ENCODE results near the gene PUM1.

PUM1 gene

DNA sequence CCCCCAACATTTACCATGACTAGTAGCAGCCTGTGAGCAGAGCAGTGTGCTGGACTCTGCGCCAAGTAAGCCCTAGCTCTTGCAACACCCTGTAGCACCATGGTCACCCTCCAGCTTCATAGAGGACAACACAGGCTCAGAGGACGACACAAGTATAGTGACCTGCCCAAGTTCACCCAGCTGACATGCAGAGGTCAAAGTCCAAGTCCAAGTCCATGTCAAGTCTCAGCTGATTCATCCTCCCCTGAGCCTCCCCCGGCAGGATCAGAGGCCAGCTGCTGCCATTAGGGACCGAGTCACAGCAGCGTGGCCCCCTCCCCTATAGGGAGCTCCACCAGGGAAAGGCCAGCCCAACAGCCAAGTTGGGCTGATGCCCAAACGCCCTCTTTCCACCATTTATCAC, 172.8 kb downstream of the PUM1 start:
- no peak for DNase-seq (ENCODE audit: low read depth in 2 of 2)

DNA sequence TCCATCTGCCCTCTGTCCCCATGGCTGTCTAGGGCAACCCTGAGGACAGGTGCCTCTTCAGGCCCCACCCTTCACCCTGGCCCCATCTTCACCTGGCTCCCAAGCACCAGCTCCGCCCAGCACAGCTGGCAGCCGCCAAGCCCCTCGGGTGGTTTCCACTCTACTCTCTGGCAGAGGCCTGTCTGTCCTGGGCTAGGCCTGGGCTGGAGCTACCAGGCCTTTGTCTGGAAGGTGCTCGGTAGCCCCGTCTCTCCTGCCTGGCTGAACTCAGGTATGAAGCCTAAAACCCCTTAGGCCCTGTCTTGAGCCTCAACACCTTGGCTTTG, 174.3 kb downstream of the PUM1 start:
- no peak for DNase-seq (ENCODE audit: low read depth in 2 of 2)

DNA sequence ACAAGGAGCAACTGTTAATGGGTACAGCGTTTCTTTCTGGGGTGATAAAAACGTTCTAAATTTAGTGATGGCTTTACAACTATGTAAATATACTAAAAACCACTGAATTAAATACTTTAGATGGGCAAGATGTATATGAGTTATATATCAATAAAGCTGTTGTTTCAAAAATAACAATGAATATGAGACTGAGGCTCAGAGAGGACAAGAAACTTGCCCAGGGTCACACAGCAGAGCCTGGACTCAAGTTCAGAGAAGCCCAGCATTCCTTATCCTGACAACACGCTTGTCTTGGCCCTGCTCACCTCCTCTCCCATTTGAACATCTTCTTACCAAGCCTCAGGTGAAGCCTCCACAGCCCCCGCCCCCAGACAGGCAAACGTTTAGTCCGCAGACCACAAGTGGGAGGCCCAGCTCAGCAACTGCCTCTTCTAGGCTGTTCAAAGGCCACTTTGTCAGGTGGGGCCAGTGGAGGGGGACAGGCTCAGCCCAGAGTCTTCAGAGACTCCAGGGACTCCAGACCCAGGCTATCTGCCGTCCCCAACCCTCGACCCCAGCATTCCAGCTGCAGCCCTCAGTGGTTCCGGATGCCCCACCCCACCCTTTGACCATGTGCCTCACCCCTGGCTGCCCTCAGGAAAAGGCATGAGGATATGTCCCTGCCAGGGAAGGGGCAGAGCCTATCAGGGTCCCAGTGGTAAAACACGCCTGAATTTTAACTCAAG, 174.9 kb downstream of the PUM1 start:
- no peak for DNase-seq (ENCODE audit: low read depth in 2 of 2)

DNA sequence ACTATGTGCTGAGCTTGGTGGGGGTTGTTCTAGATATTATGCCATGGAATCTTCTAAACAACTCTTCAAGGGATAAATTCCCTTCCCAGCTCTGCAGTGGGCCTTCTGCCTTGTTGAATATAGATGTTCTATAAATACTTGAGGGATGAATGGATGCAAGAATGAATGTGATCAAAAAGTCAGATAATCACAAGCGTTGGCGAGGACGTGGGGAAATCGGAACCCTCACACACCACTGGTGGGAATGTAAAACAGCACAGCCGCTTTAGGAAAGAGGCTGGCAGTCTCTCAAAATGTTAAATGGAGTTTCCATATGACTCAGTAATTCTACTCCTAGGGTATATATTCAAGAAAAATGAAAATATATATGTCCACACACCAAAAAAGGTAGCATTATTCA, 176.0 kb downstream of the PUM1 start:
- peak; percentile 45 to 49 for DNase-seq (ENCODE audit: low read depth in 2 of 2)

DNA sequence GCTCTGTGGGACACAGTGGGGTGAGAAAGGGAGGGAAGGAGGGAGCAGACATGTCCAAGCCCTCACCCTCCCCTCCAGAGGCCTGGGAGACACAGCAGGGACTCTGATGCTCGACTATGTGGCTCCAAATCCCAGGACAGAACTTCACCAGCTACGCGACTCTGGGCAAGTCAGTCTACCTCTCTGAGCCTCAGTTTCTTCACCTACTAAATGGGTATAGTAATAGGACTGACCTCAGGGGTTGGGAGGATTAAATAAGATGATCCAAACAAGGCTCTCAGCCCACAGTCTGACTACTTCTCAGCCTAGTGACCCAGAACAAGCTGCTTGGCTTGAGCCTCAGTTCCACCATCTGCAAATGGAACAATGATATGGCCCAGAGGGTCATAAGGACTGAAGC, 176.5 kb downstream of the PUM1 start:
- no peak for DNase-seq (ENCODE audit: low read depth in 2 of 2)

DNA sequence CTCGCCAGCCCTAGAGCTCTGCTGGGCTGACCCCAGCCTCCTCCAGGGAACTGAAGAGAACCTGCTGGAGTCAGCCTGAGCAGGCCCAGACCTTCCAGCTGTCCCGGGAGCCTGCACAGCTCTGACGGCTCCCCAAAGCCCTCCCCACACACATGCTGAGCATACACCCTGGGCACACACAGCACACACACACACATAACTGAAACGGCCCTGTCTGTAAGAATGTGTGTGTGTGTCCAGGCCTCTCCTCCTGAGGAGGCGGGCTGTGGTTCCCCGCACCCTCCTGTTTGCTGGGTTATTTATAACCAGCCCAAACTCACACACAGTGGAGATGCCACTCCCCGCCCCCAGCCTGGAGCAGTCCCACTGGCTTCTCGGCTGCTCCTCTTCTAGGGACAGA, 177.1 kb downstream of the PUM1 start:
- DNase-seq (ENCODE audit: low read depth in 2 of 2): peak; percentile 91 to 93

DNA sequence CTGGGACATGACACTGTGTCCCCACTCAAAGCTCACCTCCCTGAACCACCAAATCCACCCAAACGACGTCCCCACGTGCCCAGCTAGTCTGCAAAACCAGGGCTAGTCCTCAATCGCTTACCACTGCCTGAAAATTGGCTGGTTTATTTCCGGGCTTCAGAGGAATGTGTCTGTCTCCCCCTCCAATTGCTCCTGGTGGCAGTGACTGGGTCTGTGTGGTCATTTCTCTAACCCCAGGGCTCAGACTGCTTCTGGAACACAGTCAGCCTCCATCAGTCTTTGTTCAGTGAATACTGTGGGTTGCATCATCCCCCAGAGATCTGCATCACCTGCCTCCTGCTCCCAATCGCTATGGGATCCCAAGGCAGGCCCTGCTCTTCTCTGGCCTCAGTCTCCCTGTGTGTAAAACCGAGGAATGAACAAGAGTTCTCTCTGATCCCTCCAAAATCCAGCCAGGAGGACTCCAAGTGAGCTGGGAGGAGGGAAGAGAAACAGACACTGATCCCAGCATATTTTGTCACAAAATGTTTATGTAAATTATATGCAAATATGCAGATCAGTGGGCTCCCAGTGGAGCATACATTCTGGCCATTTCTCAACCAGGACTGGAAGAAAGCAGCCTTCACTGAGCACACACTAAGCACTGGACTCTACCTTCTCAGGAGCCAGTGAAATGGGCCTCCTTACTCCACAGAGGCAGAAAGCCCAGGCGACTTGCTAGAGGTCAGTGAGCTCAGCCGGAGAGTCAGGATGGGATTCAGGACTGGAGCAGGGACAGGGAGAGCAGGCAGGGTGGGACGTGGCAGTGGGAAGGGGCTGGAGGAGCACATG, 177.8 kb downstream of the PUM1 start:
- DNase-seq (ENCODE audit: low read depth in 2 of 2): no peak

DNA sequence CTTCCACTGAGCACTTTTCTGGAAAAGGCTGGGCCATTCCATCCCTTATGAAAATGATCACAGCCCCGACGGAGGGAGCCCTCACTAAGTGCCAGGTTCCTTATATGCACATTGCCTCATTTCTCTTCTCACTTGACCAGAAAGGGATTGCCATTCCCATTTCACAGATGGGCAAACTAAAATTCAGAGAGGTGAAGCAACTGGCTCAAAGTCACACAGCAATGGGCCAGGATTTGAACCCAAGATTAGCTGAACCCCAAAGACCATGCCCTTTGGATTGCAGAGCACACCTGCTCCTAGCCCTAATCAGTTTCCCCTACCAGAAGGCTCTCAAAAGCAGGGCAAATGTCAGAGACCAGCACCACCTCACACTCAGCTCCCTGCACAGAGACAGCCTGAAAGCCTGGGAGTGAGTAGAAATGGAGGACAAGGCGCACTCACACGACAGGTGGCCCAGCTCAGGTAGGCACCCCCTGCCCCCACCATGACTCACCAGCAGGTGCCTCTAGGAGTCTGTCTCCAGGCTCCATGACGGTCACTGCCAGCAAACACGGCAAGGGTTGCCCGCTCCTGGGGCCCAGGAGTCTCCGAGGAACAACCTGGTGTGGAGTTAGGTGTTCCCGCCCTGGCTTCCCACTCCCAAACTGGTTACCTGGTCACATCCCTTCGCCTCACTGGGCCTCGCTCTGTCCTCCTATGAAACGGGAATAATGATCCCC, 178.6 kb downstream of the PUM1 start:
- DNase-seq (ENCODE audit: low read depth in 2 of 2): no peak

DNA sequence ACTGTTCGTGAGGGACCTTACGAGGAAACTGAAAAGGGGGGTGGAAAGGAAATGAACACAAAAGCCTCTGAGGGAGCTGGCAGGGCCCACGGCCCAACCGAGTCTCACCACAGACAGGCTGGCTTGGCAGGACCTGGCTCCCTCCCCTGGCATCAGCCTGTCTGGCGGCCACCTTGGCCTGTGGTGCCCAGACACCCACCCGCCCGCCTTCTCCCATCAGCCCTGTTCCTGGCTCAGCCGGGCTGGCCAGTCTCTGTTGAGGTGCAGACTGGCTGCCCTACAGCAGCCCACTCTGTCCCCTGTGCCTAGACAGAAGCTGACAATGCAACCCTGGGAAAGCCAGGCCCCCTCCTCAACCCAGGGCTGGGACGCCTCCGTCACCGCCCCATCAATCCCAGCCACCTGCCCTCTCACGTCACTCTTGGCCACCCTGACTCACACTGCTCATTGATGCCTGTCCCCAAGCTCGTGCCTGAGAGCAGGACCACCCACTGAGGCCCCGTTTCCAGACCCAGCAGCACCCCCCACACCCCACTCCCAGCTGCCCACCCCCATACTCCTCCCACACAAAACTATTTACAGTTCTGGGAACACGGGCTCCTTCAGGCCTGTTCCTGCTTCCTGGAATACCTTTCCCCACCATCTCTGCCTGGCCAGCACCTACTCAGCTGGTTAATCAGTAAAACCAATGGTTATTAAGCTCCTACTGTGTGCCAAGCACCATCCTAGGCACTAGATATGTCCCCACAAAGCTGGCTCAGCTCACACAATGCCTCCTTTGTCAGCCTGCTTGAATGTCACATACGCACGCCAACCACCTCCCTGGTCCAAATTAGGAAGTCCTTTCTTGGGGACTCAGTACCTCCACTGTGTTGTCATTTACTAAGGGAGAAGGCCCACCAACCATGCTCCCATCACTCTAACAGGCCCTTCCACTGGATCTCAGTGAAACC, 179.7 kb downstream of the PUM1 start:
- no peak for DNase-seq (ENCODE audit: low read depth in 2 of 2)

DNA sequence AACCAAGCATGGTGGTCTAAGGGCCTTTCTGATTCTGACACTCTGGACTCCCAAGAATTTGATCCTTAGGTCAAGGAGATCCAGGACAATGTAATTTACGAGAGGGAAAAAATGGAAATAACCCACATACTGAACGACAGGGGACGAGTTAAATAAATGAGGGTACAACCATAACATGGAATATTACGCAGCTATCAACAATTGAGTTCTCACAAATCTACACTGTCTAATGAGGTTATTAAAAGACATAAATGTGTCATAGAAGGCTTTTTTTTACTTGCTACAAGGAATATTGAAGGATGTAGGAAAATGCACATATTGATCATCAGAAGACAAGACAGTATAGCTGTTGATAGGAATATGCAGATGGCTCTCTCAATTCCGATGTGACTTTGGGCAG, 180.8 kb downstream of the PUM1 start:
- no peak for DNase-seq (ENCODE audit: low read depth in 2 of 2)

DNA sequence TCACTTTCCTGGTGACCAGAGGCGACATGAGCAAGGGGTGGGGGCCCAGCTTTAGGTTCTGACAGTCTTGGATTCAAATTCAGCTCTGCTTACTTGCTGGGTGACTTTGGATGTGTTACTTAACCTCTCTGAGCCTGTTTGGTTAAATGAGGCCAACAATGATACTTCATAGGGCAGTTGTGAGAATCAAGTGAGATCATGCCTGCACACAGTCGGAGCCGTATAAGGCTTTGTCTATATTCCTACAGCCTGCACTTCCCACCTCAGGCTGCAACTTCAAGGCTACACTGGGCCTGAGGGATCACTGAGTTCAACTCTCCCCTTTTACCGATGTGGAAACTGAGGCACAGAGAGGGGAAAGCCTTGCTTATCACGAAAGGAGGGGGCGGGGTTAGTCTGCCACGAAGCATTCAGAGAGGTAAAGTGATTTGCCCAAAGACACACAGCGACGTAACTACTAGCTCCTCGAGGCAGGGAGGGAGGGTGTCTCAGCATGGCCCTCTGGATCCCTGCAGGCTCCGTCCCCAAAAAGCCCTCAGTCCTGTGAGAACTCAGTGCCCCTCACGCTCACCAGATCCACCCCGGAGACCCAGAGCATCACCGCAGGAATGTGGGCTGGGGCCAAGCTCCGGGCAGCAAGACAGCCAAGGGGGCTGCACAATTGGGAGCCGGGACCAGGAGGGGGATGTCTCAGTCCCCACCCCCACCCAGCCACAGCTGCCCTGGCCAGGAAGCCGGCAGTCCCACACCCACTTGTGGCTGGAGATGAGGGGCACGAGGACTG, 181.9 kb downstream of the PUM1 start:
- no peak for DNase-seq (ENCODE audit: low read depth in 2 of 2)

DNA sequence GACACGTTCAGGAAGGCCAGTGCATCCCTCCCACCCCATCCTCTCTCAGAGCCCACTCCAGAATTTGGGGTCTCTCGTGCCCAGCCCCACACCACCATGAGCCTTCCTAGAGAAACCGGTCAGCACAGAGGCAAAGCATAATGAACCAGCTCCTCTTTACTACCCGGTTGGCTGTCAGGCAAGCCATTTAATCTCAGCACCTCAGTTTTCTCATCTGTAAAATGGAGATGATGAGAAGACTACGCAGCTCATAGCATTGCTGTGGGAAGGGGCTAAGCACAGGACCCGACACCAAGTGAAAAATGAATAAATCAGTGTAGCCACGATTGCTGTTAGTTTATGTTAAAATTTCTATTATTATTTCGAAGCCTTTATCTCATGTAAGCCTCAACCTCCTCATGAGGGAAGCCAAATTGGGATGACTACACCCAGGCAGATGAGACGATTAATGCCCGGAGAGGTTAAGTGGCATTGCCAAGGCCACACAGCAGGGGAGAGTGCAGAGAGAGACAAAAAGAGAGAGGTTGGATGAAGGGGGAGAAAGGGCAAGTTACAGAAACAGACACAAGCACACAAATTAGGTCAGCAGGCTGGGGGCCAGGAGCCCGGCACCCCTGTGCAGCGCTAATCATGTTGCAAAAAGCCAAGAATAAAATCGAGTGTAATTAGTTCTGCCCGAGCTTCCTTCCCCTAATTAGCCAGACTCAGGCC, 182.7 kb downstream of the PUM1 start:
- no peak for DNase-seq (ENCODE audit: low read depth in 2 of 2)
